Mesodermal cell (in vitro differentiated cells): ENCODE results near the gene TPO.
"Not testable (repeated sequence)": the region's sequence is repeated elsewhere in the genome, so short reads cannot be mapped to it uniquely, and the experiment has no call there.

Experiments used
- H3K27ac ChIP-seq: 2 replicates; pipeline ENCODE4 v1.7.0; 2013; ENCODE audit warnings: mild to moderate bottlenecking, low read depth, low read length, moderate library complexity; ENCODE audit not compliant: severe bottlenecking
- H3K36me3 ChIP-seq: 2 replicates; pipeline ENCODE4 v1.7.1; 2013; ENCODE audit warnings: mild to moderate bottlenecking, low read length, moderate library complexity; ENCODE audit not compliant: control insufficient read depth, insufficient read depth
- H3K4me1 ChIP-seq: one replicate; pipeline ENCODE4 v1.7.1; 2013; ENCODE audit warnings: mild to moderate bottlenecking, low read length; ENCODE audit not compliant: insufficient read depth, control insufficient read depth, poor library complexity, severe bottlenecking
- H3K4me3 ChIP-seq: 2 replicates; pipeline ENCODE4 v1.7.0; 2013; ENCODE audit warnings: low read length, control low read depth, mild to moderate bottlenecking; ENCODE audit not compliant: insufficient read depth, poor library complexity, severe bottlenecking; ENCODE audit errors: extremely low read depth
- H3K9me3 ChIP-seq: 2 replicates; pipeline ENCODE4 v1.7.1; 2013; ENCODE audit warnings: mild to moderate bottlenecking, low read length, moderate library complexity; ENCODE audit not compliant: control insufficient read depth
- WGBS, 2 experiments: methylation state at CpG; one replicate each; pipeline ENCODE4 v1.1.5; 2013; ENCODE audit warnings: missing lambda C conversion rate in 2 of 2; ENCODE audit not compliant: insufficient coverage in 2 of 2; 5-methylcytosine and 5-hydroxymethylcytosine counted together

The TPO gene

GRCh38 chr2:1557467-1557820, 144.2 kb downstream of the TPO start:
- no peak overlapping the region for H3K27ac ChIP-seq
- H3K4me1 ChIP-seq: peaks cover 10% of the 10 kb centered on the region
- H3K36me3 ChIP-seq: no peaks in the 10 kb centered on the region
- H3K9me3 ChIP-seq: no peaks in the 10 kb centered on the region
- H3K4me3 ChIP-seq: no peak overlapping the region
- 93 to 98% methylated on average over 6 to 9 of the region's 11 CpGs for WGBS, 2 experiments

DNA sequence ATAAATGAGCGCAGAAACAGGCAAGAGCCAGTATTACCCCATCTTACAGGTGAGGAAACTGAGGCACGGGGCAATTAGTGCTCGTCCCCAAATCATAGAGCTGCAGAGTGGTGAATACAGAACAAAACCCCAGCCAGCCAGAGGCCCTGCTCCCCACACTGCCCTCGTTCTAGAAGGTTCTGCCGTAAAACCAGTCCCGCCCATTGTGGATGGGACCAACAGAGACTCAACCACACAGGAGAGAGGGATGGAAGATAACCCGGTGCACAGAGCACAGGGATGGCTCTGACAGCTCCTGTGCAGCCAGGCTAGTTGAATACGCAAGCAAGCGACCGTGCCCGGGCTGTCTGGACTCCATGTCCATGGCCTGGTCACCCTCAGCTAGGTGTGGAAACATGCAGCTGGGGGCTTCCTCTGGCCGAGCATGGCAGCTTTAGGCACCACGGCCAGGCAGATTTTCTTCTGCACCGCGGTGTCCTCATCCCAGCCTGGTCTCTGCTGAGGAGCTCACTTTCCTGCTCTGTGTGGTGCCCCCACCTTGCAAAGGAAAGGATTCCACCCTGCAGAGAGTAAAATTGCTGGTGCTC, 146.4 kb downstream of the TPO start:
- 89 to 91% methylated on average over 14 to 15 of the region's 15 CpGs for WGBS, 2 experiments

DNA sequence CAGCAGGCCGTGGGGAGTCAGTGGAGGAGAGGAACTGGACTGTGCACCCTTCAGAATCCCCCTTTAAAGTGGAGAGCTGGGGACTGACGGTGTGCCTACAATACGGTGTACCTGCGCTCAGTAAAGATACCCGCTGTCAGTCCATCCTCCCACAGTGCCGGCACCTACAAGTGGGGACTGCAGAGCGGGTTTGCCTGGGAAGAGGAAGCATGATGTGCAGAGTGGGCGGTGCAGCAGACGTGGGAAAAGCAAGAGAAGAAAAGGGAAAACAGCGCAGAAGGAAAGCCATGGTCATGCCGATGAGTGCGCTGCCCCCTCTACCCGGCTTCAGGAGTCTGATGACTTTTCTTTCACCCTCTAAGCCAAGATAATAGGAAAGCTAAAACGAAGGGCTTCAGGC, 148.0 kb downstream of the TPO start:
- Histone ChIP-seq H3K4me3 (no peak overlapping the region), H3K9me3 (no peaks in the 10 kb centered on the region), H3K4me1 (no peaks in the 10 kb centered on the region), H3K36me3 (no peaks in the 10 kb centered on the region), H3K27ac (no peak overlapping the region)
- WGBS, 2 experiments: 87 to 89% methylated on average over 10 to 11 of the region's 14 CpGs

More for the DNA sequence above, 146.4 kb downstream of the TPO start:
- H3K9me3 ChIP-seq: no peaks in the 10 kb centered on the region
- no peak overlapping the region for H3K4me3 ChIP-seq
- H3K36me3 ChIP-seq: no peaks in the 10 kb centered on the region
- H3K27ac ChIP-seq: no peak overlapping the region
- no peaks in the 10 kb centered on the region for H3K4me1 ChIP-seq

GRCh38 chr2:1561811-1562421, 148.7 kb downstream of the TPO start:
- Histone ChIP-seq H3K27ac (no peak overlapping the region), H3K4me1 (no peaks in the 10 kb centered on the region), H3K4me3 (no peak overlapping the region), H3K36me3 (no peaks in the 10 kb centered on the region), H3K9me3 (no peaks in the 10 kb centered on the region)
- WGBS, 2 experiments: 91 to 94% methylated on average over 24 of the region's 24 CpGs

DNA sequence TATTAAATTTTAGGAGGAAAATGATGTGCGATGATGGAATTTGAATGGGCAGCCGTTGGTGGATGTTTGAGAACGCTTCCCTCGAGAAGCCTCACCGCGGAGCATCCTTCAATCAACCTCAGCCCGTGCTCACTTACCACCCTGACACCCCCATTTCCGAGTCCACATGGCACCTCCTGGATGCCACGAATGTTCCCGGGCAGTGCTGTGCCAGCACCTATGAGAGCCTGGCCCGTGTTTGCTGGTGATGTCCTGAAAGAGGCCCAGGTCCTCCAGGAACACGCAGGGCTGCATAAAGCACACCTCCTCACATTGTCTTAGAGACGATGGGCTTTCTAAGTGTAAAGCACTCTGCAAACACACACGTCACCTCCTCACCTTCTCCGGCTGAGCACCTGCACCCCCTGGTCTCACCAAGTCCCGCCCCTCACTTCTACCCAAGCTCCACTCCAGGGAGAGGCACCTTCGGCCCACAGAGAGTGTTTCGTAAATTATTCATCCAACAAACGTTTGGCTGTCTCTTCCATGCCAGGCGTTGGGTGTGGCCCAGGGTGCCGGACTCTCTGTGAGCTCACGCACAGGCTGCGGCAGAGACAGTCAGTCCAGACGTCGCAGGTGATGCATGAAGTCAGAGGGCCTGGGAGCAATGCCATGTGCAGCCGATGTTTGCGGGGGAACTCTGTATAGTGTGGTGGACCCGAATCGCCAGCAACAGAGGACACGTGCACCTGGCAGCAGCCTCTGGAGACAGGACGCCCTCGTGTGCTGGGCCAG, 150.0 kb downstream of the TPO start:
- no peaks in the 10 kb centered on the region for H3K36me3 ChIP-seq
- no peaks in the 10 kb centered on the region for H3K4me1 ChIP-seq
- H3K4me3 ChIP-seq: no peak overlapping the region
- H3K9me3 ChIP-seq: peaks cover 5% of the 10 kb centered on the region
- H3K27ac ChIP-seq: no peak overlapping the region
- WGBS, 2 experiments: 87 to 92% methylated on average over 25 to 31 of the region's 32 CpGs

- Histone ChIP-seq H3K4me3 (no peak overlapping the region), H3K4me1 (no peaks in the 10 kb centered on the region), H3K36me3 (no peaks in the 10 kb centered on the region), H3K27ac (no peak overlapping the region), H3K9me3 (peaks cover 5% of the 10 kb centered on the region)
- 95 to 96% methylated on average over 19 to 20 of the region's 23 CpGs for WGBS, 2 experiments
Measured at GRCh38 chr2:1563943-1564891, 151.0 kb downstream of the TPO start.

DNA sequence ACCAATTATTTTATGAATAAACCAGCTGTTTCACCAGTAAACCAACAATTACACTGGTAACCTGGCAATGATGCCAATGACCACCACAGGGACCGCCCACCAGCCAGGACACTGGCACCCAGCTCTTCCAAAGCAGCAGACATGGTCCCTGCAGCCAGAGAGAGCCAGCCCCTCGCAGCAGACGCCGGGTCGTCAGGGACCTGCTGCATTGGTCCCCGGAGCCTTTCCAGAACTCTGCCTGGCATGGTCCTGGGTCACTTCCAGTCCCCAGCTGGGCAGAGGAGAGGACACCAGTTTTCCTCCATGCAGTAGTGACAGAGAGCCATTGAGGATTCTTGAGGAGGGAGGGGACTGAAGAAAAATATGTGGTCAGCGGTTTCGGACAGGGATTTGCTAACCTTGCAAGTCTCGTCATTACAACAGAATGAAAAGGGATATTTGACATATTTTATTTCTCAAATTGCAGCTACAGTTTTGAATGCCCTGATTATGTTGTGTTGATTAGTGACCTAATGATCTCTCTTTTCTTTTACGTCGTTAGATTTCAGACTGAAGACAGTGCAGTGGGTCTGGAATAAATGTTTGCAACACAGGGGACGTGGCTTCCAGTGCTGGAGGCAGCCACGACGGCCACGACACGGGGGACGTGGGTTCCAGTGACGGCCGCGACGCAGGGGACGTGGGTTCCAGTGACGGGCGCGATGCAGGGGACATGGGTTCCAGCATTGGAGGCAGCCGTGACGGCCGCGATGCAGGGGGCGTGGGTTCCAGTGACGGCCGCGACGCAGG, 154.5 kb downstream of the TPO start:
- Histone ChIP-seq H3K4me3 (no peak overlapping the region), H3K27ac (no peak overlapping the region), H3K4me1 (no peaks in the 10 kb centered on the region), H3K9me3 (peaks cover 5% of the 10 kb centered on the region), H3K36me3 (no peaks in the 10 kb centered on the region)
- WGBS, 2 experiments: 93 to 96% methylated on average over 21 to 34 of the region's 34 CpGs

DNA sequence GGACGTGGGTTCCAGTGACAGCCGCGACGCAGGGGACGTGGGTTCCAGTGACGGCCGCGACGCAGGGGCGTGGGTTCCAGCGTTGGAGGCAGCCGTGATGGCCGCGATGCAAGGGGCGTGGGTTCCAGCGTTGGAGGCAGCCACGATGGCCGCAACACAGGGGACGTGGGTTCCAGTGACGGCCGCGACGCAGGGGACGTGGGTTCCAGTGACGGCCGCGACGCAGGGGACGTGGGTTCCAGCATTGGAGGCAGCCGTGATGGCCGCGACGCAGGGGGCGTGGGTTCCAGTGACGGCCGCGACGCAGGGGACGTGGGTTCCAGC, 155.0 kb downstream of the TPO start:
- H3K36me3 ChIP-seq, H3K27ac ChIP-seq, H3K9me3 ChIP-seq, H3K4me1 ChIP-seq, H3K4me3 ChIP-seq: not testable (repeated sequence)
- 93 to 96% methylated on average over 29 to 35 of the region's 39 CpGs for WGBS, 2 experiments

- no peak overlapping the region for H3K27ac ChIP-seq
- 89 to 94% methylated on average over 7 to 10 of the region's 10 CpGs for WGBS, 2 experiments
- peaks cover 5% of the 10 kb centered on the region for H3K9me3 ChIP-seq
- no peaks in the 10 kb centered on the region for H3K36me3 ChIP-seq
- no peaks in the 10 kb centered on the region for H3K4me1 ChIP-seq
- no peak overlapping the region for H3K4me3 ChIP-seq
Measured at GRCh38 chr2:1569879-1570450, 156.7 kb downstream of the TPO start.
